Ramos (cell line): ENCODE data around the gene WDR1.
"Not testable (repeated sequence)": the region's sequence is repeated elsewhere in the genome, so short reads cannot be mapped to it uniquely, and the experiment has no call there.

Source experiments
- in situ Hi-C: fragments of 300-500 bp; cut with MboI; formaldehyde crosslinking; loops from one replicate; pipeline ENCODE4 v1.14.3; 2022; ENCODE audit warnings: low sequenced_read_pairs; ENCODE audit not compliant: unreplicated experiment

WDR1 gene

DNA sequence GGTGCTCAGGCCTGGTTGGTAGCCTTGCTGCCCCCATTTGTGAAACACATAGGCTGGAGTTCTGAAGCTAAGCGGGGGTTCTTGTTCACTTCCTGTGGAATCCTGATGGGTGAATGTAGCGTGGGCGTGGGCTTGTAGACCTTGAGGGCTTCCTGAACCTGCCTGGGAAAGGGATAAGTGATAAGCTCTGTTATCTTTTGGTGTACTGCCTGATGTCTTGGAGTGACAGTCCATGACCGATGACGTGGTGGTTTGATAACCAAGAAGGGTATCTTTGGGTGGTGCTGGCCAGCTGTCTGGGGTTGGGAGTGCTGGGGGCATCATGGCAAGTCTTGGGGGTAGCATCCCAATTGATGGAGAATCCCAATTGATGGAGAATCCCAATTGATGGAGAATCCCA lies 17.5 kb upstream of the WDR1 start:
- in situ Hi-C loops, result no loop called here

DNA sequence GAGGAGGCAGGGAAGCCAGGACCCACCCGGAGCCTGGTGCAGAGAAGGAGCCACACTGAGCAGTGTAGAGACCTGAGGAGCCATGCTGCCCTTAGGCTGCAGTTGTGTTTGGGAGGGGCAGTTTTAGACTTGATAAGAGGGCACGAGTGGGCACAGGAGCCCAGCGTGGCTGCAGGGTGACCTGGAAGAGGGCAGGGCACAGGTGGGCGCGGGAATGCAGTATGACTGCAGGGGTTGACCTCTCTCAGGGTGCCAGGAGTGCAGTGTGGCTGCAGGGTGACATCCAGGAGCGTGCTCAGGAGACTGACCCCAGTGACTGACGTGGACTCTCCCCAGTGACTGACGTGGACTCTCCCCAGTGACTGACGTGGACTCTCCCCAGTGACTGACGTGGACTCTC lies 14.6 kb upstream of the WDR1 start:
- in situ Hi-C loops, result no loop called here

DNA sequence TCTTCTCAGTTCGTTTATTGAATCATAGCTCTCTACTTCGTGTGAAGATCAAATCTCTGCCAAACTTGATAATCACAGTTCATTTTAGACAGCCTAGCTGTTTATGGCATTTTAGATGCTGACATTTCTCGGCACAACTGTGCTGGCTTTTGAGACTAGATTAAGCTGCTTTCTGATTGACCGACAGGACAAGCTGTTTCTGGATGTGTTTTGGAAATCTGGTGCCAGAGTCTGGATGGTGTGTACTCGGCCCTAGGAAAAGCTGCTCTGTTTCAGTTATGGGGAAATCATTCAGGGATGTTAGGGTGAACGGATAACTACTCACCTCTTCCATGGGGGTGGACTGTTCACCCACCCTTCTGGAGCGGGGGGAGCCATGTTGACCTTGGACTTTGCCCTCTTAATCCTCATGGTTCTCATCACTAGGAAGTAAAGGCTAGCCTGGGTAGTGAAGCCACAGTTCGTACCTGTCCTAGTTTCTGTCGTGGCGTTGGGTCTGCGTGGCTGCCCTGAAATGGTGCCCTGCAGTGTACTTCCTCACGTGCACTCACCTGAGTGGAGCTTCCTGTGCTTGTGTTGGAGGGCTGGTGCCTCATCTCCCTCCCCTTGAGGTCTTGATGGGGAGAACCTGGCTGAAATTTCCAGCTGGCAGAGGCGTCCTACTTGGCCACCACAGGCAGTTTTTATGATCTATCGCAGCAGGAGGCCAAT lies 13.7 kb upstream of the WDR1 start:
- in situ Hi-C loops, result no loop called here

DNA sequence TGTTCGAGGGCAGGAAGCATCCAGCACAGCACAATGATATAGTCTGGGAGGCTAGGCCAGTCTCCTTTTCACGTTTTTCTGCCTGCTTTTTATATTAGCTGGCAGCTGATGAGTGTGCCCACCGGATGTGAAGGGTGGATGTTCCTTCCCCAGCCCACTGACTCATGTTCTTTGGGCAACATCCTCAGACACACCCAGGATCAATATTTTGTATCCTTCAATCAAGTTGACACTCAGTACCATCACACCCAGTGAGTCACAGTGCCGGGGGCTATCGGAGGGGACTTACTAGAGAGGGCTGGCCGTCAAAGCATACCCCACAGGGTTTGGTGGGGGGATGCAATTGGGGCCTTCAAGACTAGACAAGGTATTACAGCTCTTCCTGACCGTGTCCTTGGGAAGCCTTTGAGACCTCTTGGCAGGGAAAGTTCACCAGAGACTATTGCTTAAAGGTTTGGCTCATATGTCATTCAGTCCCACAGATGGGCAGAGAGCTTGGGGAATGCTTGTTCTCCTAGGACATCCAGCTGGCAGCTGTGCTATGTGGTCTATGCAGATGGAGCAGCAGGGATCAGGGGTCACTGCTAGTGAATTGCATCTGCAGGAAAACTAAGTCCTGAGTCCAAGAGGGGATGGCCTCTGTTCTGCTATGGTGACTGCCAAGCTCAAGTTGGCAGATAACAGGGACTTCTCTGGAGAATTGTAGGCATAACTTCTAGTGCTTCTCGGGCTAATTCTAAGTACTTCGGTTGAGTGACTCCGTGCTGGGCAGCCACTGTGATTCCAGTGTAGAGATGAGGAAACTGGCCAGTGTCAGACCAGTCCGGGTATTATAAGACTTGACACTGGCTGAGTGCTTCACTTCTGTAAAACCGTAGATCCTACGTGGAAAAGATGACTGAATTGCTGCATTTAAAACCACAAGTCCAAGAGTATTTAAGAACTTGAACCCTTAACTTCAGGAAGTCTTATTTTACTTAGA lies 12.9 kb upstream of the WDR1 start:
- in situ Hi-C loops, result no loop called here

DNA sequence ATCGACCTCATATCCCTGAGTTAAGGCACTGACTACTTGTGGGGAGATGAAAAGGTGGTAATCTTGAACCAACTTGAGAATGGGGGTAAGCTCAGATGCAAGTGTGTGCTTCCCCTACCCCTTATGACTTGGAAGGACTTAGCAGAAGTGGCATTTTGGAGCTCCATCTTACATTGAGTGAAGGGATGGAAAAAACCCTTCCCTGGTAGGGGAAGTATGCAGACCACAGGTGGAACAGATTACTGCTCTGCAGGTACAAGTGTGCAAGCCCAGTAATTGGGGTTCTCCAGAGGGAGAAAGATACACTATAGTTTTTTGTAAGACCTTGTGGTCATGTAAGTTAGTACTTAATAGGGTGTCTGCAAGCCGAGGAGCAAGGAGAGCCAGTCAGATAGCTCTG lies 12.2 kb upstream of the WDR1 start:
- in situ Hi-C loops, result no loop called here

DNA sequence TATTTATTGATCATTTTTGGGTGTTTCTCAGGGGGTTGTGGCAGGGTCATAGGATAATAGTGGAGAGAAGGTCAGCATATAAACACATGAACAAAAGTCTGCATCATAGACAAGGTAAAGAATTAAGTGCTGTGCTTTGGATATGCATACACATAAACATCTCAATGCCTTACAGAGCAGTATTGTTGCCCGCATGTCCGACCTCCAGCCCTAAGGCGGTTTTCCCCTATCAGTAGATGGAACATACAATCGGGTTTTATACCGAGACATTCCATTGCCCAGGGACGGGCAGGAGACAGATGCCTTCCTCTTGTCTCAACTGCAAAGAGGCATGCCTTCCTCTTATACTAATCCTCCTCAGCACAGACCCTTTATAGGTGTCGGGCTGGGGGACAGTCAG lies 10.9 kb upstream of the WDR1 start:
- in situ Hi-C loops, result not testable (repeated sequence)

DNA sequence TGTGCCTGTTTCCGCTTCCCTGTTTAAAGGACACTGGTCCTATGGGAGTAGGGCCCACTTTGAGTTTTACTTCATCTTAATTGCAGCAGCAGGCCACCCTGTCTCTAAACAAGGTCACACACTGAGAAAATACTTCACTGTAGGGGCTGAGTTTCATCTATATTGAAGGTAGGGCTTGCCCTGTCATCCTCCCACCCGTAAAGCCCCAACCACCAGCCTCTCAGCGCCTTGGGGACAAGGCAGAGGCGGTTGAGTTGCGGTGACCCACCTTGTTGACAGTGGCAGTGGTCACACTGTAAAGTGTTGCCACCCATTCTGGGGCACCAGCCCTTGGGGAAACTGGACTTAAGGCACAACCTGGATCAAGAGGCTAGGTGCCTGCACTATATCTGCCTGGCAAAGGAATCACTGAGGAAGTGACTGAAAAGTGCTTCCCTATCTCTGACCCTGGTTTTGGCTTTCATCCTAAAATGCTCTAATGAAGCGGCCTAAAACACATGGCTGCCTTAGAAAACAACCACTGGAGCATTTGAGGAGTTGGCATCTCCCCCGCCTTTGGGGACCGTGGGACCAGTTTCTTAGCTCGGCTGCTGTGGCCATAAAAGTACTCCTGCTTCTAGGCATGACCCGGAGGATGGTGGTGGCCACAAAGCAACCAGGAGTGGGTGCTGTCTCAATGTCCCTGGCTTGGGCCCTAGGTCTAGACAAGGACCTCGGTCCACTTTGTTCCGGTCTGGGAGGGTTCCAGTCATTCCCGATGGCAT lies 7.8 kb upstream of the WDR1 start:
- in situ Hi-C loops, result no loop called here

DNA sequence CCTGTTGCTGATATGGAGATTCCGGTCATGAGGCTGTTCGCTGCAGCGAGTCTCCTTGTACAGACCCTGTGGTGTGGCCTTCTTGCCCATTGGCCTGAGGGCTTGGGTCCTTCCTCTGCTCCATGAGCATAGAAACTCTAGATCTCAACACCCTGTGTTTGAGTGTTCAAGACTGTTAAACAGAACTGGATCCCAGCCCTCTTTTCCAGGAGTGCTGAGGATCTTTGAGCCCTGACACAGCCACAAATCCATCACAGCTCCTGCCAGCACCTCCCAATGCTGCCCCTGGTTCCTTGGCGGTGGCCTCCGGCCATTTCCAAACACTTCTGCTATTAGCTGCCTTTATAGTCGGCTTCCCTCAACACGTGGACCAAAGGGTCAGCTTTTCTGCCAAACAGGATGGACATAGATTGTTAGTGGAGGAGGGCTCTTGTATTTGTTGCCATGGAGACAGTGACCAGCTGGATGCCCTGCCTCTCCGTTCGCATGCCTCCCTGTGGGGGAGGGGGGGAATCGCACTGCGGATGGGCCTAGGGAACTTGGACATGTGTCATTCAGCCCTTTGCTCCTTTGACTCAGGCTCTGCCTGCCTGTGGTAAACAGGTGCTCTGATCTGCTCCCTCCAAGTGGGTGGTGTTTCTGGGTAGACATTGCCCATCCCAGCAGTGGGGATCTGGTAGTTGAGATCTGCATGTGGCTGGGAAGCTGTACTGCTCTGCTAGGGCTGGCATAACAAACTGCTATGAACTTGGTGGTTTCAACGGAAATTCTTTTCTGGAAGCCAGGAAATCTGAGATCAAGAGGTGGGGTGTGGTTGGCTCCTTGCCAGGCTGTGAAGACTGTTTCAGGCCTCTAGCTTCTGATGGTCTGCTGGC lies 6.9 kb upstream of the WDR1 start:
- in situ Hi-C loops, result no loop called here

DNA sequence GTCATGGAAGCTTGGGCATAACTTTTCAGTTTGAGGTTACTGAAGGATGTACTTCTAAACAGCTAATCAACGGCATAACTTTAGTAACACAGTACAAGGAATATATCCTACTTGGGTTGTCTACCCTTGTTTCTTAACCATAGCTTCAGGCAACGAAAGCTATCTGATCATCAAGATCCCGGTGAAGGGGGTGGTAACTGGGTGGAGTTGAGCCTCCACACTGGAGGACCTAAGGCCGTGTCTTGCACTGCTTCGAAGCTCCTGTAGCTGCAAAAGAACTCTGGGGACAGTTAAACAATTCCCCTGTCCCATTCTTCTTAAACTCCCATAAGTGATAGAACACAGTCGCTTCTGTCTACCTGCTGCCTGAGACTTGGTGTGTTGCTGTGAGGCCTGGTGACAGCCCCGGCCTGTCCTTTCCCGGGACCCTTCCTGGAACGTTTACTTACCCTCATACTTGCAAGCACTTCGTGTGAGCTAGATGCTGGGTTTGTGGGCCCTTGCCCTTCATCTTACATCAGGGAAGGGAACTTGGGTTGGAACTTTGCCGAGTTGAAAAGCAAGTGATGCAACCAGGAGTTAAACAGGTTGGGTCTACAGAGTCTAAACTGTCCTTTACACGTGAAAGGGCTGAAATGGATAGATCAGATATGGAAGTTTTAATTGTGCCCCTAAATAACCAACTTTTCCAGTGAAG lies 5.8 kb upstream of the WDR1 start:
- in situ Hi-C loops, result no loop called here

DNA sequence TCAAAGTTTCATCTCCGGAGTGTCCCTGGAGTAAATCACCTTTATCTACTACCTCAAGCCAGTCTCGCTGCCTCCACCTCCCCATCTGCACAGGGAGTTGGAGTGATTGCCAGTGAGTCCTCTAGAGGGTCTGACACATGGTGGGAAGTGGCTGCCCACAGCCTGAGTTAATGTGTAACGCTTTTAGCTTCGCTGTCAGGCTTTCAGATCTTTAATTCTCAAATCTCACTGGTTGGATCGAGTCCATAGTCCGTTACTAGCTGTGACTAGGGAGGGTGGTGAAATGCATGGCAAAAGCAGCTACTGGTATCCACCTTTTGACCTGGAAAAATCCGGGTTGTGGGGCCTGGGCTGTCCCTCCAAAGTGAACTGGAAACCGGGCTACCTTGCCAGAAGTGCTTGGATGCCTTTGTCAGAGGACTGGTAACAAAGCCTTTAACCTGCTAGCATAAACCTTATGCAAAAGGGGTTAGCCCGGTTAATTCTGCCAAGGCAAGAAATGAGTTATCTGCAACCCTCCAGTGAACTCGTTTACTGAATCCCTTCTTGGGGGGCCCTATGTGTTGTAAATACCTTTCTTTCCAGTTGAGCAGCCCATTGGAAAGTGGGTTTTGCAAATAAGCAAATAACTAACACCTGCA lies 5.1 kb upstream of the WDR1 start:
- in situ Hi-C loops, result no loop called here

DNA sequence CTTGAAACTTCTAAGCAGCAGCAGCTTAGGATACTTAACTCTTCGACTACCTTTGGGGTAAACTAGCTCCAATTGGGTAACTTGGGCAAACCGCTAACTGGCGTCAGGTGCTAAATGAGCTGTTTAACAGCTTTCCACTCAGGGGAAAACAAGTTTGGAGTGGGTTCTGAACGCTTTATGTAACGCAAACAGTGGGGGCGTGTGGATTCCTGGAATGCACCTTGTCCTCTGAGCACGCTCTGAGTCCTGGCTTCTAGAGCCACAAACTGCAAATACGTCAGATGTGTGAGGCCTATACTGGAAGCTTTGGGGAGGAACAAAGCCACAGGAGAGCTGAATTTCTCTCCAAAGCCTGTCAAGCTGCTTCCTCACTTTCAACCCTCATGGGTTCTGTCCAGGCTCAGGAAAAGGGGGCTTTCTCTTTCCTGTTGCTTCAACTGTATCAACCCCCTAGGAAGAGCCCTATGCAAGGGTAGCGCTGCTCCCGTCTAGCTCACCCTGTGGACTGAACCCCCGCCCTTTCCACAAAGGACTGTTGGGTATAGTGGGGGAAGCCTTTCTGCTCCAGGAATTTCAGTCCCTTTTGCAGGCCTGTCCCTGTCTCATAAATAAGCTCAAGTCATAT lies 4.5 kb upstream of the WDR1 start:
- in situ Hi-C loops, result no loop called here

DNA sequence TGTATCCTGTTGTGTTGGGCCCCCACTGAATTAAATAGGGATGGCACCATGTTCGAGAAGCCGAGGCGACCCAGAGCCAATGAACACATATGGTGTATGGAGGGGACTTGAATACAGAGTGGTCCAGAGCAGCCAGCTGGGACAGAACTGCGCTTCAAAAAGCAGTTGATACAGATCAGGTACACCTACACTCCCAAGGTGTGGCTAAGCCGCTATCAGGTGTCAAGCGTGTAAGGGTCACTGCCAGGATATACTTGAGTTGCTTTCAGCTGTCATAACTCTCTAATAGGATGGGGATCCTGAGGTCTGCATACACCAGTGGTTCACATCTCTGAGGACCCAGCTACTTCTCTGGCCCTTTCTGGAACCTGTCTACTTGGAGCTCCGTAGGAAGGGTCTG lies 3.2 kb upstream of the WDR1 start:
- in situ Hi-C loops, result no loop called here

DNA sequence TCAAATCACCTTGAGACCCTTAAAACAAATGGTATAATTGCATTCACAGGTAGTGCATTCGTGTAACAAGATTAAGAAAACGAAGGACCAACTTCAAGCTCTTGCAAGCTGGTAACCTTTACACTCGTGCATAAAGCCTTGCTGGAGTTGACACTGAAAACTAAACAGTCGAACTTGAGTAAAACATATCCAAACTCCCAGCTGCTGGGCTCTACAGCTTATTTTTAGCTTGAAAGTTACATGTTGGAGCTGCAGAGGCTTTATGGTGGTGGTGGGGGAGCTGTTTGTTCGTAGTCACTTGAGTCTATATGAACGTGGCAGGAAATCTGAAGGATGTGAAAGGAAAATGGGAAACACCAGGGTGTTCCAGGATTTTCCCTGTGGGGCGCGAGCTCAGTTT lies 2.7 kb upstream of the WDR1 start:
- in situ Hi-C loops, result no loop called here

DNA sequence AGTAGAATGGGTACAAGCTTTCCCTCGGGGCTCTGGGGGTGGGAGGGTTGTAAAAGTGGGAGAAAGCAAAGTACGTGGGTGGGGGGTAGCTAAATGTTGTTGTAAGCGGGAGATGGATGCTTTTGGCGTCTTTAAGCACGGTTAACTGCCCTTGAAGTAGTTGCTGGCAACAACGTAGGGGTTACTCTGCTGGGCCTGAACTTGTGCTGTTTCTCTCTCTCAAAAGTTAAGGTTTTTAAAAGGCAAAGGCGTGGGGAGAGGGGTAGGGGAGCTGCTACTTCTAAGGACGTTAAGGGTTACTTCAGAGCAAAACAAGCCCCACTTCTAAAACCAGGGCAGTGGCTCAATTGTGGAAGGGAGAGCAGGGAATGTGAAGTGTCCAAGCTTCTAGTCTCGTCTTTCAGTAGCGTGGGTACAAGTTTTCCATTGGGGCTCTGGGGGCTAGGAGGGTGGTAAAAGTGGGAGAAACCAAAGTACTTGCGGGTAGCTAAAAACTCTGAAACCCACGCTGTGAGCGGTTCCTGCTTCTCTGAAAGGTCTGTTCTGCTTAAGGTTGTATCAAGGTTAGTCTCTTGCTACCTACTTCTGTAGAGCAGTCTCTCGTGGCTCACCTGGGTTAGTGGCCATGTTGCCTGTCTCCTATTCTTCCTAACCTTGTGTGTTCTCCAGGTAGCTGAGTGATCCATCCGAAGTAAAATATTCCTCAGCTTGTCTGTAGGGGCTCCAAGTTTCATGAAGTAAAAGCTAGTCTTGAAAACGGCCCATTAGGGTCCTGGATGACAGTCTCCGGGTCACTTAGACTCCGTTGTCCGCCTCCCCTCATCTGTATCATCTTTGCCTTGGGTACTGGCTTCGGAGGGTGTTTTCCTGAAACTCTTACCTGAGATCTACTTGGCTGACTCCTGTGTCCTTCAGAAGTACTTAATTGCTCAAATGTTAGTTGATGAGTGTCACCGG lies 1.7 kb upstream of the WDR1 start:
- in situ Hi-C loops, result no loop called here

DNA sequence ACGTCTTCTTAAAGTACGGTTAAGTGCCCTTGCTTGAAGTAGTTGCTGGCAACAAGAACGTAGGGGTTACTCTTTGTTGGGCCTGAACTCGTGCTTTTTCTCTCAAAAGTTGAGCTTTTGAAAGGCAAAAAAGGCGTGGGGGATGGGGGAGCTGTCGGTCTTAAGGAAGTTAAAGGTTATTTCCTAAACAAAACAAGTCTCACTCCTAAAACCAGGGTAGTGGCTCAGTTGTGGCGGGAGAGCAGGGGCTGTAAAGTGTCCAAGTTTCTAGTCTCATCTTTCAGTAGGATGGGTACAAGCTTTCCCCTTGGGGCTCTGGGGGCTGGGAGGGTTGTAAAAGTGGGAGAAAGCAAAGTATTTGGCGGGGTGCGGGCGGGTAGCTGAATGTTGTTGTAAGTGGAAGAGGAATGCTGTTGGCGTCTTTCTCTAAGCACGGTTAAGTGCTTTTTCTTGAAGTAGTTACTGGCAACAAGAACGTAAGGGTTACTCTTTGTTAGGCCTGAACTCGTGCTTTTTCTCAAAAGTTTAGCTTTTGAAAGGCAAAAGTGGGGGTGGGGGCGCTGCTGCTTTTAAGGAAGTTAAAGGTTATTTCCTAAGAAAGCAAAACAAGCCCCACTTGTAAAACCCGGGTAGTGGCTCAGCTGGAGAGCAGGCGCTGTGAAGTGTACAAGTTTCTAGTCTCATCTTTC lies 904 bp upstream of the WDR1 start:
- in situ Hi-C loops, result no loop called here

DNA sequence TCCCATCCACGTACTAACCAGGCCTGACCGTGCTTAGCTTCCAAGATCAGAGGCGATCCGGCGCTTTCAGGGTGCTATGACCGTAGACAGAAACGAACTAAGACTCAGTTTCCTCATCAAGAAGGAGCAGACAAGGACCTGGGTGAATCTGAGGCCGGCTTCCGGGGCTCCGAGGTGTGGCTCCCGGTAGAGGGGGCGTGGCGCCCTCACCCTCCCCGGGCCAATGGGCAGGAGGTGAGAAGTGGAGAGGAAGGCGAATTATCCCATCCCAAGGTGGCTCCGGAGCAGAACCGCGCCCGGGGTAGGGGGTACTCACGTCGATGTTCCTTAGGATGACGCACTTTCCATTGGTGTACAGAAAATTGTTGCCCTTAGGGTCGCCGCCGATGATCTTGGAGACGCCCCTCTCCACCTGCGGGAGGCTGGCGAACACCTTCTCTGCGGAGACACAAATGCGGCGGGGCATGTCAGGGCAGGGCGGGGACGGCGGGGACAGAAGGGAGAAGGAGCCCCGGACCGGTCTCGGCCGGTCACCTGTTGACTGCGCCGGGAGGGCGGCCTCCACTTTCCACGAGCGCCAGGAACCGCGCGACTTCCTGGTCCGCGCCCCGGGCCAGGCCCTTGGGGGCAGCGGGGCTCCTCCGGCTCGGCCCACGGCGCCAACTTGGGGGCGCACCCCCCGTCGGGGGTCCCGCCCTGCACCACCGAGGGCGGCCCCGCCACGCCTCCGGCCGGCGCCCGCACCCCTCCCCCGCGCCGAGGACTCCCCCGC lies 616 bp downstream of the WDR1 start:
- in situ Hi-C loops, result no loop called here
